Tibial nerve (tissue), 4 donors: ENCODE data around the gene CDH13.

ENCODE experiments used
- EP300 ChIP-seq, 2 donors: sonication (generic); formaldehyde crosslinking; IDR thresholded peaks; one replicate each; pipeline ENCODE4 v1.6.1; 2017; ENCODE audit warnings: antibody characterized with exemption in 2 of 2, mild to moderate bottlenecking in 1 of 2
- TF ChIP-seq, protein P1 (sequence below), 5 experiments: fragments of 200-600 bp in 3 of 5; fragments of 450-650 bp in 2 of 5; sonication (generic) in 3 of 5; IDR thresholded peaks; one replicate each; pipeline ENCODE4 v1.5.1; 2016 to 2019; ENCODE audit warnings: antibody characterized with exemption in 5 of 5, mild to moderate bottlenecking in 3 of 5, moderate library complexity in 2 of 5

- TF ChIP-seq, protein P1, sequence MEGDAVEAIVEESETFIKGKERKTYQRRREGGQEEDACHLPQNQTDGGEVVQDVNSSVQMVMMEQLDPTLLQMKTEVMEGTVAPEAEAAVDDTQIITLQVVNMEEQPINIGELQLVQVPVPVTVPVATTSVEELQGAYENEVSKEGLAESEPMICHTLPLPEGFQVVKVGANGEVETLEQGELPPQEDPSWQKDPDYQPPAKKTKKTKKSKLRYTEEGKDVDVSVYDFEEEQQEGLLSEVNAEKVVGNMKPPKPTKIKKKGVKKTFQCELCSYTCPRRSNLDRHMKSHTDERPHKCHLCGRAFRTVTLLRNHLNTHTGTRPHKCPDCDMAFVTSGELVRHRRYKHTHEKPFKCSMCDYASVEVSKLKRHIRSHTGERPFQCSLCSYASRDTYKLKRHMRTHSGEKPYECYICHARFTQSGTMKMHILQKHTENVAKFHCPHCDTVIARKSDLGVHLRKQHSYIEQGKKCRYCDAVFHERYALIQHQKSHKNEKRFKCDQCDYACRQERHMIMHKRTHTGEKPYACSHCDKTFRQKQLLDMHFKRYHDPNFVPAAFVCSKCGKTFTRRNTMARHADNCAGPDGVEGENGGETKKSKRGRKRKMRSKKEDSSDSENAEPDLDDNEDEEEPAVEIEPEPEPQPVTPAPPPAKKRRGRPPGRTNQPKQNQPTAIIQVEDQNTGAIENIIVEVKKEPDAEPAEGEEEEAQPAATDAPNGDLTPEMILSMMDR (IDR thresholded peaks at IDR 0.05), result no peak
- TF ChIP-seq EP300 (IDR thresholded peaks at IDR 0.05), result no peak
These were observed 738.4 kb downstream of the CDH13 start for GRCh38 chr16:83365166-83365565.
